SK-N-MC (cell line): Measurements from ENCODE around the gene GANAB.

ENCODE experiments used
- DNase-seq: peaks from one replicate; pipeline ENCODE4 v3.0.0-alpha.2; 2011; ENCODE audit warnings: low read depth, low spot score
- H3K27ac ChIP-seq: fragments of 200-600 bp; sonication (generic); 2 replicates; pipeline ENCODE4 v1.5.1; 2016; ENCODE audit warnings: mixed run types
- H3K36me3 ChIP-seq: fragments of 200-600 bp; sonication (generic); 2 replicates; pipeline ENCODE4 v1.6.1; 2017; ENCODE audit warnings: antibody characterized with exemption, low read length, mixed read lengths; ENCODE audit not compliant: insufficient read depth
- H3K4me3 ChIP-seq: fragments of 200-600 bp; sonication (generic); 2 replicates; pipeline ENCODE4 v1.5.1; 2016
- H3K9ac ChIP-seq: fragments of 200-600 bp; sonication (generic); 2 replicates; pipeline ENCODE4 v1.8.0; 2017; ENCODE audit warnings: mixed run types, mixed read lengths; ENCODE audit not compliant: insufficient read length
- H3K9me3 ChIP-seq: fragments of 200-600 bp; sonication (generic); 2 replicates; pipeline ENCODE4 v1.6.1; 2017; ENCODE audit warnings: low read depth, mild to moderate bottlenecking, antibody characterized with exemption, low read length, moderate library complexity, mixed read lengths
- EZH2 ChIP-seq: fragments of 200-600 bp; sonication (generic); IDR thresholded peaks from one replicate; pipeline ENCODE4 v1.6.1; 2017; ENCODE audit warnings: antibody characterized with exemption
- FOXP2 ChIP-seq: optimal IDR thresholded peaks from 2 replicates; pipeline ENCODE3; 2011; ENCODE audit warnings: mild to moderate bottlenecking, moderate library complexity; ENCODE audit not compliant: insufficient read depth; ENCODE audit errors: extremely low read length, control extremely low read depth
- POLR2AphosphoS5 ChIP-seq: IDR thresholded peaks from 2 replicates; pipeline ENCODE4 v1.6.1; 2012; ENCODE audit warnings: mild to moderate bottlenecking, low read depth, low read length, borderline replicate concordance

The GANAB gene

DNA sequence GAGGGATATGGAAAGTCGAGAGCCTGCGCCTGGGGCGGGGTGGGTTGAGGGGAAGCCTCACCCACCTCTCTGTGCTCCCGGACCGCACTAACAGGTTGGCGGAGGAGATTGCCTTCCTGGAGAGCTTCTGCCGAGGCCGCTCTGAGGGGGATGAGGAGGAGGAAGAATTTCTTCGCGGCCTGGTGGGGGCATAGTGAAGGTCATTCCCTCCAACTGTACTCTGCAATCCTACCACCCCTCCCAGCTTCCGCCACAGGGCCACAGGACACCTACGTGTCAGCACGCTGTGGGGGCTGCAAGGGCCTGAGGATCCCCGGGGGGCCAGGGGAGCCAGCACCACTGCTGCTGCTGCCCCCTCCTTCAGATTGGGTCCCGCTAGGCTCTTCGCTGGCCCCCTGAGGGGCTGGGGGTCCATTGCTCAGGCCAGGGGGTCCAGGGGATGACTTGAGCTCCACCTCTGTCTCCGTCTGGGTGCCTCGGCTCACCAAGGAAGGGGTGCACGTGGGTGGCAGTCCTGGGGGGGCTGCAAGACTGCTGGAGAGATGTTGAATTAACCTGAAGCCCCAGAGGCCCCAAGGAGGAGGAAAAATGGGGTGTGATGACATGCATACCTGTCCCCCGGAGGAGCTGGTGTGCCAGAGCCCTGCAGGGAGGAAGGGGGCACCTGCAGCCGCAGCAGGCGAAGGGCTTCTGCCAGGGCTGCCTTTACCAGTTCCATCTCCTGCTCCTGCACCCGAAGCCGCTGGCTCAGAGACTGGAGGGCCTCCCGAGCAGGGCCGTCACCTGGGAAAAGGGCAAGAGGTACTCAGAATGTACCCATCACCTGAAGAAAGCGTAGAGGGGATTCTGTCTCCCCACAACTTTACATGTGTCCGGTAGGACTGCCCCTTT is 35.4 kb downstream of the GANAB start:
- DNase-seq, result no peak
- Histone ChIP-seq H3K4me3 (peak overlapping the region; percentile 91), H3K9me3 (no peaks in the 10 kb centered on the region), H3K27ac (no peak overlapping the region), H3K36me3 (no peaks in the 10 kb centered on the region; the same call in 1 of the 2 replicates), H3K9ac (peak overlapping the region; percentile 71)
- no peak for TF ChIP-seq POLR2AphosphoS5
- no peak for TF ChIP-seq EZH2
- no peak for TF ChIP-seq FOXP2

- Histone ChIP-seq H3K27ac (no peak overlapping the region), H3K4me3 (no peak overlapping the region), H3K9me3 (no peaks in the 10 kb centered on the region), H3K9ac (no peak overlapping the region), H3K36me3 (no peaks in the 10 kb centered on the region)
- DNase-seq, result no peak
- TF ChIP-seq POLR2AphosphoS5 (no peak), FOXP2 (no peak), EZH2 (no peak)
Observed at GRCh38 chr11:62610403-62610802, 36.0 kb downstream of the GANAB start.

DNA sequence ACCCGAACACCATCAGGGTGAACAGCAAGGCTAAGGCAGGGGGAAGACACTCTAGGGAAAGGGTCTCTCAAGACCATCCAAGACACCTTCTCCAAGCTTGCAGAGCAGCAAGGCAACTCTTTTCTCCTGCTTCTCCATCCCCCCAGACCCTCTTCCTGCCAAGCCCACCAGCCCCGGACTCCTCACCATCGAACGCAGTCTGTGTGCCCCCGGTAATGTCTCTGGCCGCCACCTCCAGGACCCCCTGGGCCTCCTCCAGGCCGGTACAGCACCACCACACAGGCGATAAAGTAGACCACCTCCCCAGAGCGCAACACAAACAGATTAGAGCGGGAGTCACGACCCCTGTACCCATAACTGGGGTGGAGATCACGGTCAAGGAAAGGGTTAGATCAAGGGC is 37.6 kb downstream of the GANAB start:
- Histone ChIP-seq H3K9ac (no peak overlapping the region), H3K27ac (no peak overlapping the region), H3K9me3 (no peaks in the 10 kb centered on the region), H3K4me3 (no peak overlapping the region), H3K36me3 (no peaks in the 10 kb centered on the region)
- DNase-seq, result no peak
- TF ChIP-seq FOXP2 (no peak), POLR2AphosphoS5 (no peak), EZH2 (no peak)

DNA sequence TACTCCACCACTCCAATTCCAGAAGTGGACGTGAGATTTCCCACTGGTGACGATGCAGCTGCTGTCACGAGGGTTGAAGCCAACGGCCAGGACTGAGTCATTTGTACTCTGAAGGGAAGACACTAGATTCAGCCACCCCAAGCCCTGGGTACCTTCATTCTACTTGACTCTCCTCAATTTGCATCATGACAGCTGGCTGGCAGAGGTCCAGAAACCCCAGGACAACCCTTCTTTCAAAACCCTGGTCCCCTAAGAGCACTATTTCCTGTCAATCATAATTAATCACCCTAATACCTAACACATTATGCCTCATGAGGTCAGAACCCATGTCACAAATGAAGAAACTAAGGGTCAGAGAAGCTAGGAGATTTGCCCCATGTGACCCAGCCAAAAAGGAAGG is 38.7 kb downstream of the GANAB start:
- no peak for DNase-seq
- Histone ChIP-seq H3K4me3 (no peak overlapping the region), H3K36me3 (no peaks in the 10 kb centered on the region), H3K9me3 (no peaks in the 10 kb centered on the region), H3K9ac (no peak overlapping the region), H3K27ac (no peak overlapping the region)
- TF ChIP-seq FOXP2, result no peak
- TF ChIP-seq POLR2AphosphoS5, result no peak
- no peak for TF ChIP-seq EZH2

DNA sequence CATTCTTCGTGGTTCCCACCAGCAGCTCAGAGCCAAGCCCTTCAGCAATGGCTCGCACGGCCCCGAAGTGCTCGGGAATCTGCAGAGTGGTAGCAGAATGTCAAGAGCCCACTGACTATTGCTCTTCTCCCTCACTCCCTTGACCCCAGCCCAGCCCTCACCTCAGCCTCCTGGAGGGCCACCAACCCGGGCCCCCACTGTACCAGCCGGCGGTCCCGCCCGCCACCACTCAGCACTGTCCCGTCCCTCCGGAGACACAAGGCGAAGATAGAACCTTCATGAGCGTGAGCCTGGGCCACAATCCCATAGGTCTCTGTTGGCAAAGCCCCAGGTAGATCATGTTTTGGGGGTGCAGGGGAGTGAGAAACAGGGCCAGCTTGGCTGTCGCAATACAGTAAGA is 40.5 kb downstream of the GANAB start:
- no peaks in the 10 kb centered on the region for H3K36me3 ChIP-seq
- no peaks in the 10 kb centered on the region for H3K9me3 ChIP-seq
- no peak overlapping the region for H3K4me3 ChIP-seq
- no peak overlapping the region for H3K9ac ChIP-seq
- no peak for DNase-seq
- H3K27ac ChIP-seq, result no peak overlapping the region
- TF ChIP-seq EZH2, result no peak
- no peak for TF ChIP-seq FOXP2
- TF ChIP-seq POLR2AphosphoS5, result no peak

DNA sequence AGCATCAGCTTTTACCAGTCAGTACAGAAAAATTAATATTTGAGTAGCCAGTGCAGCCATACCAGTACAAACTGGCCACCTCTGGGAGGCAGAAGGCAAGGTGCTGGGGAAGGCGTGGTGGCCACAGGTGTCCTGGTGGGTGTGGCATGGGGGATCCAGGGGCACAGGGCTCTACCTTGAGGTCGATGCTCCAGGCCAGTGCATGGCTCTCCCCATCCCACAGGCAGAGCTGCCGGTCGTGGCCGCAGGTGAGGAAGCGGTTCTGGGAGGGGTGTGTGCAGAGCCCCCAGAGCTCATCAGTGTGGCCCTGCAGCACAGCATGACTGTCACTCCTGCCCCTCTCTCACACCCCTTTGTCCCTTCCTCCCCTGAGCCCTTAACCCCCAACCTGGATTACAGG is 40.9 kb downstream of the GANAB start:
- no peaks in the 10 kb centered on the region; the same call in 1 of the 2 replicates for H3K36me3 ChIP-seq
- H3K27ac ChIP-seq, result no peak overlapping the region
- no peak overlapping the region for H3K9ac ChIP-seq

GRCh38 chr11:62604460-62605120 is 41.8 kb downstream of the GANAB start:
- no peak for TF ChIP-seq EZH2
- no peak for TF ChIP-seq FOXP2

More for the DNA sequence above, 40.9 kb downstream of the GANAB start:
- Histone ChIP-seq H3K4me3 (no peak overlapping the region), H3K9me3 (no peaks in the 10 kb centered on the region)
- DNase-seq, result no peak
- TF ChIP-seq FOXP2 (no peak), POLR2AphosphoS5 (no peak), EZH2 (no peak)

GRCh38 chr11:62603776-62604299 is 42.6 kb downstream of the GANAB start:
- TF ChIP-seq FOXP2 (no peak), EZH2 (no peak), POLR2AphosphoS5 (no peak)
- no peak for DNase-seq
- H3K9ac ChIP-seq, result no peak overlapping the region
- H3K4me3 ChIP-seq, result no peak overlapping the region
- H3K9me3 ChIP-seq, result no peaks in the 10 kb centered on the region
- peaks cover 11% of the 10 kb centered on the region for H3K36me3 ChIP-seq
- H3K27ac ChIP-seq, result no peak overlapping the region; the same call in 1 of the 2 replicates

More at GRCh38 chr11:62604460-62605120, 41.8 kb downstream of the GANAB start:
- DNase-seq, result no peak
- H3K27ac ChIP-seq, result no peak overlapping the region
- no peak overlapping the region for H3K4me3 ChIP-seq
- H3K9ac ChIP-seq, result no peak overlapping the region
- no peaks in the 10 kb centered on the region for H3K9me3 ChIP-seq
- H3K36me3 ChIP-seq, result peaks cover 6% of the 10 kb centered on the region
